OCI-LY3 (cell line): ENCODE measurements around the gene CARM1.
A peak's percentile ranks its signal among the peaks of the same experiment; 100 is the strongest.

ENCODE experiments used
- H2AFZ ChIP-seq: fragments of 200-600, 300-600 bp; shearing (Covaris generic); 2 replicates; pipeline ENCODE4 v1.6.0; 2014; ENCODE audit warnings: antibody characterized with exemption, low read depth, low read length
- H3K27ac ChIP-seq: fragments of 200-600, 300-600 bp; sonication (generic); 2 replicates; pipeline ENCODE4 v1.5.1; 2014; ENCODE audit warnings: mild to moderate bottlenecking, low read length, moderate library complexity, mixed read lengths
- H3K27me3 ChIP-seq: fragments of 200-600, 300-600 bp; sonication (generic); 2 replicates; pipeline ENCODE4 v1.6.1; 2014; ENCODE audit warnings: low read depth, low read length, mixed read lengths
- H3K36me3 ChIP-seq: fragments of 200-600, 300-600 bp; sonication (generic); replicated peaks from 2 replicates; pipeline ENCODE3; 2014; ENCODE audit warnings: low read depth, low read length, mixed read lengths
- H3K4me1 ChIP-seq: fragments of 300-600, 200-600 bp; sonication (generic); 2 replicates; pipeline ENCODE4 v1.6.1; 2014; ENCODE audit warnings: low read length, mixed read lengths
- H3K4me2 ChIP-seq: fragments of 200-600, 300-600 bp; sonication (generic); 2 replicates; pipeline ENCODE4 v1.6.1; 2014; ENCODE audit warnings: low read length, mixed read lengths
- H3K4me3 ChIP-seq: fragments of 300-600, 200-600 bp; sonication (generic); 2 replicates; pipeline ENCODE4 v1.5.1; 2014; ENCODE audit warnings: antibody characterized with exemption, mild to moderate bottlenecking, low read length, moderate library complexity
- H3K79me2 ChIP-seq: fragments of 300-600, 200-600 bp; shearing (Covaris generic); 2 replicates; pipeline ENCODE4 v1.6.1; 2014; ENCODE audit warnings: mild to moderate bottlenecking, low read length, mixed read lengths
- H3K9ac ChIP-seq: fragments of 300-600, 200-600 bp; shearing (Covaris generic); 2 replicates; pipeline ENCODE4 v1.6.0; 2014; ENCODE audit warnings: mild to moderate bottlenecking, low read length, moderate library complexity
- H3K9me3 ChIP-seq: fragments of 200-600, 300-600 bp; shearing (Covaris generic); 2 replicates; pipeline ENCODE4 v1.6.1; 2014; ENCODE audit warnings: low read length, mixed read lengths; ENCODE audit not compliant: insufficient read depth
- H4K20me1 ChIP-seq: fragments of 200-600, 300-600 bp; sonication (generic); 2 replicates; pipeline ENCODE4 v1.6.1; 2016; ENCODE audit warnings: low read length, mixed read lengths; ENCODE audit not compliant: insufficient read depth
- EZH2phosphoT487 ChIP-seq: fragments of 200-600 bp; shearing (Covaris generic); IDR thresholded peaks from 2 replicates; pipeline ENCODE4 v1.6.1; 2018; ENCODE audit warnings: antibody characterized with exemption, mixed run types, low read depth
- TF ChIP-seq, protein P1 (sequence below): fragments of 200-600, 300-600 bp; sonication (generic); IDR thresholded peaks from 2 replicates; pipeline ENCODE4 v1.5.1; 2014; ENCODE audit warnings: antibody characterized with exemption, low read length, low read depth

Gene CARM1

DNA sequence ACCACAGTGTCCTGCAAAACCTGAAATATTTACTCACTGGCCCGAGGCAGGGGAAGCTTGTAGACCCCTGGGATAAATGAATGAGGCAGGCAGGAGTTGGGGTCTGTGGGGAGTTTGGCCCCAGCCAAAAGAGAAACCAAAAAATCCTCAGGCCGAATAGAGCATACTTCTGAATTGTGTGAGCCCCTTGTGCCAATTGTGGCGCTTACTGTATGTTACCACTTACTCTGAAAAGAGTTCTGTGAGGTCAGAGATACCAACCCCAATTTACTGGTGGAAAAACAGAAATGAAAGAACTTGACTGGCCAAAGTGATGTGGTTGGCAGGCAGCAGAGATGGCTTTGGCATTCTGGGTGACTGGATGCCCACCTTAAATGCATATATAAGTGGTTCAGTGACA is 6.9 kb downstream of the CARM1 start:
- Histone ChIP-seq H3K4me3 (peak overlapping the region; percentile 73), H4K20me1 (peaks cover 18% of the 10 kb centered on the region; the same call in 1 of the 2 replicates), H3K4me2 (peak overlapping the region; percentile 84), H3K9me3 (no peaks in the 10 kb centered on the region), H3K79me2 (peaks cover 99% of the 10 kb centered on the region), H3K4me1 (peaks cover 47% of the 10 kb centered on the region), H3K27me3 (no peaks in the 10 kb centered on the region), H3K27ac (peak overlapping the region; percentile 86), H3K9ac (peak overlapping the region; percentile 44), H2AFZ (no peak overlapping the region), H3K36me3 (peaks cover 9% of the 10 kb centered on the region)
- TF ChIP-seq EZH2phosphoT487, result no peak
- TF ChIP-seq, protein P1, sequence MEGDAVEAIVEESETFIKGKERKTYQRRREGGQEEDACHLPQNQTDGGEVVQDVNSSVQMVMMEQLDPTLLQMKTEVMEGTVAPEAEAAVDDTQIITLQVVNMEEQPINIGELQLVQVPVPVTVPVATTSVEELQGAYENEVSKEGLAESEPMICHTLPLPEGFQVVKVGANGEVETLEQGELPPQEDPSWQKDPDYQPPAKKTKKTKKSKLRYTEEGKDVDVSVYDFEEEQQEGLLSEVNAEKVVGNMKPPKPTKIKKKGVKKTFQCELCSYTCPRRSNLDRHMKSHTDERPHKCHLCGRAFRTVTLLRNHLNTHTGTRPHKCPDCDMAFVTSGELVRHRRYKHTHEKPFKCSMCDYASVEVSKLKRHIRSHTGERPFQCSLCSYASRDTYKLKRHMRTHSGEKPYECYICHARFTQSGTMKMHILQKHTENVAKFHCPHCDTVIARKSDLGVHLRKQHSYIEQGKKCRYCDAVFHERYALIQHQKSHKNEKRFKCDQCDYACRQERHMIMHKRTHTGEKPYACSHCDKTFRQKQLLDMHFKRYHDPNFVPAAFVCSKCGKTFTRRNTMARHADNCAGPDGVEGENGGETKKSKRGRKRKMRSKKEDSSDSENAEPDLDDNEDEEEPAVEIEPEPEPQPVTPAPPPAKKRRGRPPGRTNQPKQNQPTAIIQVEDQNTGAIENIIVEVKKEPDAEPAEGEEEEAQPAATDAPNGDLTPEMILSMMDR, result no peak

GRCh38 chr19:10881403-10882107 is 10.2 kb downstream of the CARM1 start:
- TF ChIP-seq, protein P1, result no peak
- TF ChIP-seq EZH2phosphoT487, result no peak
- H3K9me3 ChIP-seq, result no peaks in the 10 kb centered on the region
- peaks cover 8% of the 10 kb centered on the region for H3K36me3 ChIP-seq
- no peak overlapping the region for H3K4me2 ChIP-seq
- H3K9ac ChIP-seq, result no peak overlapping the region
- H3K79me2 ChIP-seq, result peaks cover 90% of the 10 kb centered on the region
- peaks cover 32% of the 10 kb centered on the region for H3K4me1 ChIP-seq
- H2AFZ ChIP-seq, result no peak overlapping the region
- H3K4me3 ChIP-seq, result no peak overlapping the region
- no peak overlapping the region for H3K27ac ChIP-seq
- peaks cover 36% of the 10 kb centered on the region for H4K20me1 ChIP-seq
- no peaks in the 10 kb centered on the region for H3K27me3 ChIP-seq

DNA sequence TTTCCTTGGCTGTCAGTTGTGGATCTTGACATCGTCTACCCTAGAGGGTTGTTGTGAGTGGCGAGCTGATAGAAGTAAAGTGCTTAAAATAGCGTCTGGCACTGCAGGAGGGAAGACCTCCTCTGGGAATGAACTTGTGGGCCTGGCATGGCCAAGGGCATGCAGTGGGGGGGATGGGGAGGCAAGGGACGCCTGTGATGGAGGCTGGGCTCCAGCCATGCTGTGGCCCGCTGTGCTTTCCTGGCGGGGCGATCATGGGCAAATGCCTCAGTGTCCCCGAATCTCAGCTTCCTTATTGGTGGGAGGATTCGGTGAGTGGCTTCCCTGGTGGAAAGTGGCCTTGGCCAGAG is 10.7 kb downstream of the CARM1 start:
- H3K4me1 ChIP-seq, result peaks cover 28% of the 10 kb centered on the region
- peaks cover 41% of the 10 kb centered on the region for H4K20me1 ChIP-seq
- H3K9me3 ChIP-seq, result no peaks in the 10 kb centered on the region
- no peaks in the 10 kb centered on the region for H3K27me3 ChIP-seq
- TF ChIP-seq, protein P1, result no peak
- TF ChIP-seq EZH2phosphoT487, result no peak
- H2AFZ ChIP-seq, result no peak overlapping the region
- no peak overlapping the region for H3K4me3 ChIP-seq
- H3K27ac ChIP-seq, result no peak overlapping the region
- peaks cover 90% of the 10 kb centered on the region for H3K79me2 ChIP-seq
- H3K4me2 ChIP-seq, result no peak overlapping the region
- H3K36me3 ChIP-seq, result peaks cover 8% of the 10 kb centered on the region
- no peak overlapping the region for H3K9ac ChIP-seq

DNA sequence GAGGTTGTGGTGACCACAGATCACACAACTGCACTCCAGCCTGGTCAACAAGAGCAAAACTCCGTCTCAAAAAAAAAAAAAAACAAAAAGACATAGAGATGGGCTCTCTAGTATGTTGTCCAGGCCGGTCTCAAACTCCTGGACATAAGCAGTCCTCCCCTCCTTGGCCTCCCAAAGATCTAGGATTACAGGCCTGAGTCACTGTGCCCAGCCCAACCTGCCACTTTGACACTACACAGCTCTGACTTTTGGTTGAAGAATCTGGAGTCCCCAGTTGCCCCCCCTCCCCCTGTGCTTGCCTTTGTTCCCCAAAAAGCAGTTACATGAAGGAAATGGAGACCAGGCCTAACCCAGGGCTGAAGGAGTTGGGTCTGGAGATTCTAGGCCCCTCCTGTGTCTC is 12.9 kb downstream of the CARM1 start:
- Histone ChIP-seq H2AFZ (no peak overlapping the region), H3K36me3 (peaks cover 8% of the 10 kb centered on the region), H3K4me1 (peaks cover 22% of the 10 kb centered on the region), H3K4me3 (no peak overlapping the region), H3K9me3 (no peaks in the 10 kb centered on the region), H3K79me2 (peaks cover 88% of the 10 kb centered on the region), H3K9ac (no peak overlapping the region), H4K20me1 (peaks cover 61% of the 10 kb centered on the region), H3K4me2 (no peak overlapping the region), H3K27ac (no peak overlapping the region), H3K27me3 (no peaks in the 10 kb centered on the region)
- TF ChIP-seq, protein P1, result no peak
- TF ChIP-seq EZH2phosphoT487, result no peak
